ENCODE data around the gene SLITRK3. TPM values are rescaled to one million over a fixed set of nuclear protein-coding genes. Genes with fewer than 3 reads are reported as not detected.

Gene SLITRK3
- total RNA-seq, 1 experiment from 2014 or later = not detected

DNA sequence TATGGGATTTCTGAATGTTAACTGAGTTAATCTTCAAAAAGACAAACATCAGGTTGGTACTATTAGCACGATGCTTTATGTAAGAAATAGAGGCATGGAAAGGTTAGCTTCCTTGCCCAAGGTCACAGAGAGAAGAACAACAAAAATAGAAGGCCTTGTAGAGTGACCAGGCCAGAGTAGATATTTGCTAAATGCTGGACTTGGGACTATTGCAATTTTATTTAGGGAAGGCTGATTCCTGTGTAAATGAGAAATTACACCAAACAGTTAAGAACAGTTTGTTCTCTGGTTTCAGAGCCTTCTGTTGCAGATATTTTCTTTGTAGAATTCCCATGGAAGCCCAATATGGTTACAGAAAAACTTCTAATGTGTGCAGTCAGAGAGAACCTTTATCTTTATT, 16.4 kb upstream of the SLITRK3 start:
- Histone ChIP-seq H4K20me1 (ENCODE audit: insufficient read depth) (no peaks in the 10 kb centered on the region), H3K79me2 (ENCODE audit: low read depth) (no peaks in the 10 kb centered on the region), H3K9me3 (ENCODE audit: insufficient read depth, low read depth) (no peaks in the 10 kb centered on the region), H3K27me3 (ENCODE audit: insufficient read depth, low read depth) (no peaks in the 10 kb centered on the region), H3F3A (ENCODE audit: insufficient read depth, low read depth) (no peaks in the 10 kb centered on the region), H3K36me3 (ENCODE audit: low read depth) (no peaks in the 10 kb centered on the region), H3K9me2 (ENCODE audit: insufficient read depth) (no peaks in the 10 kb centered on the region), H3K4me1 (replicated peaks; ENCODE audit: insufficient read depth) (no peaks in the 10 kb centered on the region), H3K4me3 (no peak overlapping the region), H3K27ac (no peak overlapping the region), H3K4me2 (no peak overlapping the region), H2AFZ (no peak overlapping the region)
- BruUV-seq (replicated peaks) = no TSS peak
- ChIA-PET POLR2A (ENCODE audit: unreplicated experiment) (no interaction called here), CTCF (interaction anchor here (0.6 kb wide), 1 partner anchor 62 kb away, joined by 5 read pairs; no protein-coding TSS in a partner anchor)
- DNase-seq = no peak
- intact Hi-C loops (cut with micrococcal nuclease; ENCODE audit: unreplicated experiment) = no loop called here
- TF ChIP-seq, protein P1, sequence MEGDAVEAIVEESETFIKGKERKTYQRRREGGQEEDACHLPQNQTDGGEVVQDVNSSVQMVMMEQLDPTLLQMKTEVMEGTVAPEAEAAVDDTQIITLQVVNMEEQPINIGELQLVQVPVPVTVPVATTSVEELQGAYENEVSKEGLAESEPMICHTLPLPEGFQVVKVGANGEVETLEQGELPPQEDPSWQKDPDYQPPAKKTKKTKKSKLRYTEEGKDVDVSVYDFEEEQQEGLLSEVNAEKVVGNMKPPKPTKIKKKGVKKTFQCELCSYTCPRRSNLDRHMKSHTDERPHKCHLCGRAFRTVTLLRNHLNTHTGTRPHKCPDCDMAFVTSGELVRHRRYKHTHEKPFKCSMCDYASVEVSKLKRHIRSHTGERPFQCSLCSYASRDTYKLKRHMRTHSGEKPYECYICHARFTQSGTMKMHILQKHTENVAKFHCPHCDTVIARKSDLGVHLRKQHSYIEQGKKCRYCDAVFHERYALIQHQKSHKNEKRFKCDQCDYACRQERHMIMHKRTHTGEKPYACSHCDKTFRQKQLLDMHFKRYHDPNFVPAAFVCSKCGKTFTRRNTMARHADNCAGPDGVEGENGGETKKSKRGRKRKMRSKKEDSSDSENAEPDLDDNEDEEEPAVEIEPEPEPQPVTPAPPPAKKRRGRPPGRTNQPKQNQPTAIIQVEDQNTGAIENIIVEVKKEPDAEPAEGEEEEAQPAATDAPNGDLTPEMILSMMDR (conservative IDR thresholded peaks at IDR 0.05) = no peak
- TF ChIP-seq EZH2 (IDR thresholded peaks at IDR 0.05; ENCODE audit: low read depth) = no peak

DNA sequence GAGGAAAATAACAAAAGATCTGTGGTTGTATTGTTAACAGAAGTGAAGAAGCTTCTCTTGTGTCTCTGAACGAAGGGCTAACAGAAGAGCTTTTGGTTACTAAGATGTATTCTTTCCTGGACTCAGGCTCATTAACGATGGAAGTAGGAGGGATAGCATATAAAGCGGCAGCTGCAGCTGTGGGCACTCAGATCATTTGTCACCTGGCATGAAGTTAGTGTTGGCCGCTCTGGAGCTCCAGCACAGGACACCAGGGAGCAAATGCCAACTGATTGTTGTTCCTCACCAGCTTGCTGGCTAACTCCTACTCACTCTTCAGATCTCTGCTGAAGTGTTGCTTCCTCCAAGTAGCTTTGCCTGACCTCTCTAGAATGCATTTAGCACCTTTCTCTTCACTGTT, 15.5 kb upstream of the SLITRK3 start:
- no peaks in the 10 kb centered on the region for H3K9me3 ChIP-seq (ENCODE audit: insufficient read depth, low read depth)
- no peak overlapping the region for H3K27ac ChIP-seq
- no peaks in the 10 kb centered on the region for H3K36me3 ChIP-seq (ENCODE audit: low read depth)
- H3K4me3 ChIP-seq = no peak overlapping the region
- no peak overlapping the region for H3K4me2 ChIP-seq
- ChIA-PET CTCF (no interaction called here), POLR2A (ENCODE audit: unreplicated experiment) (no interaction called here)
- no peaks in the 10 kb centered on the region for H3K27me3 ChIP-seq (ENCODE audit: insufficient read depth, low read depth)
- no TSS peak for BruUV-seq (replicated peaks)
- no peak for DNase-seq
- H3K79me2 ChIP-seq (ENCODE audit: low read depth) = no peaks in the 10 kb centered on the region
- no peaks in the 10 kb centered on the region for H4K20me1 ChIP-seq (ENCODE audit: insufficient read depth)
- no peak overlapping the region for H2AFZ ChIP-seq
- no peaks in the 10 kb centered on the region for H3K9me2 ChIP-seq (ENCODE audit: insufficient read depth)
- no peaks in the 10 kb centered on the region for H3F3A ChIP-seq (ENCODE audit: insufficient read depth, low read depth)
- TF ChIP-seq, protein P1 (conservative IDR thresholded peaks at IDR 0.05) = no peak
- TF ChIP-seq EZH2 (IDR thresholded peaks at IDR 0.05; ENCODE audit: low read depth) = no peak
- no peaks in the 10 kb centered on the region for H3K4me1 ChIP-seq (replicated peaks; ENCODE audit: insufficient read depth)
- intact Hi-C loops (cut with micrococcal nuclease; ENCODE audit: unreplicated experiment) = no loop called here

DNA sequence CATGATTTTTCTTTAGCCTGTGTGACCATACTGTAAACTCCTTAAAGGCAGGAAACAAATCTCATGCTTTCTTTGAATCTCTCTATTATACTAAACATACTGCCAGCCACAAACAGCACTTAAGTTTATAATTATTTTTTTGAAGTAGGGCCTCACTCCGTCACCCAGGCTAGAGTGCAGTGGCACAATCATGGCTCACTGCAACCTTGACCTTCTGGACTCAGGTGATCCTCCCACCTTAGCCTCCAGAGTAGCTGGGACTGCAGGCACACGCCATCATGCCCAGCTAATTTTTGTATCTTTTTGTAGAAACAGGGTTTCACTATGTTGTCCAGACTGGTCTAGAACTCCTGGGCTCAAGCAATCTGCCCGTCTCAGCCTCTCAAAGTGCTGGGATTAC, 14.5 kb upstream of the SLITRK3 start:
- intact Hi-C loops (cut with micrococcal nuclease; ENCODE audit: unreplicated experiment) = no loop called here
- H3K9me2 ChIP-seq (ENCODE audit: insufficient read depth) = no peaks in the 10 kb centered on the region
- ChIA-PET CTCF (no interaction called here), POLR2A (ENCODE audit: unreplicated experiment) (no interaction called here)
- H3K36me3 ChIP-seq (ENCODE audit: low read depth) = no peaks in the 10 kb centered on the region
- H2AFZ ChIP-seq = no peak overlapping the region
- no peaks in the 10 kb centered on the region for H3K4me1 ChIP-seq (replicated peaks; ENCODE audit: insufficient read depth)
- no peaks in the 10 kb centered on the region for H4K20me1 ChIP-seq (ENCODE audit: insufficient read depth)
- BruUV-seq (replicated peaks) = no TSS peak
- H3K4me2 ChIP-seq = no peak overlapping the region
- no peaks in the 10 kb centered on the region for H3K27me3 ChIP-seq (ENCODE audit: insufficient read depth, low read depth)
- H3K9me3 ChIP-seq (ENCODE audit: insufficient read depth, low read depth) = no peaks in the 10 kb centered on the region
- no peak for DNase-seq
- H3F3A ChIP-seq (ENCODE audit: insufficient read depth, low read depth) = no peaks in the 10 kb centered on the region
- TF ChIP-seq EZH2 (IDR thresholded peaks at IDR 0.05; ENCODE audit: low read depth) = no peak
- TF ChIP-seq, protein P1 (conservative IDR thresholded peaks at IDR 0.05) = no peak
- no peaks in the 10 kb centered on the region for H3K79me2 ChIP-seq (ENCODE audit: low read depth)
- H3K4me3 ChIP-seq = no peak overlapping the region
- H3K27ac ChIP-seq = no peak overlapping the region
